Activated CD4-positive, alpha-beta T cell treated with anti-CD3 and anti-CD28 coated beads, Interleukin-2, amount 50 U/mL, for 24 hours (primary cell): ENCODE results near the gene MESD.

Source experiments
- DNase-seq, 2 donors: peaks; one replicate each; pipeline ENCODE4 v3.0.0-alpha.2; 2020; ENCODE audit warnings: low read depth in 1 of 2, low spot score in 1 of 2

Gene MESD

GRCh38 chr15:80992006-80992405, 2.4 kb upstream of the MESD start:
- no peak for DNase-seq

GRCh38 chr15:80991421-80991820, 1.8 kb upstream of the MESD start:
- DNase-seq: no peak

DNA sequence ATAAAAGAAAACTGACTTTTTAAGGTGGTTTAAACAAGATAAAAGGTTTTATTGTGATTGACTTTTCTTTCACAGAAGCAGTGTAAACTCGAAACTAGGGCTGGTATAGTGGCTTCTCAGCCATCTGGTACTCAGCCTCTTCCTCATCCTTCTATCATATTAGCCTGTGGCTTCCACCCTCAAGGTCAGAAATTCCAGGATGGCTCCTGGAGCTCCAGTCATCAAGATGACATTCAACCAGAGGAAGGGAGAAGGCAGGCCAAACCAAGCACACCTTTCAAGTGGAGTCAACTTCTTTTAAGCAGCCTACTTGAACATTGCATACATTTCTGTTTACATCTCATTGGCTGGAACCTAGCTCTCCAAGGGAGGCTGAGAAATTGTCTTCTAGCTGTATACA, 1.3 kb upstream of the MESD start:
- no peak for DNase-seq

GRCh38 chr15:80989081-80989517, 520 bp downstream of the MESD start:
- no peak for DNase-seq

DNA sequence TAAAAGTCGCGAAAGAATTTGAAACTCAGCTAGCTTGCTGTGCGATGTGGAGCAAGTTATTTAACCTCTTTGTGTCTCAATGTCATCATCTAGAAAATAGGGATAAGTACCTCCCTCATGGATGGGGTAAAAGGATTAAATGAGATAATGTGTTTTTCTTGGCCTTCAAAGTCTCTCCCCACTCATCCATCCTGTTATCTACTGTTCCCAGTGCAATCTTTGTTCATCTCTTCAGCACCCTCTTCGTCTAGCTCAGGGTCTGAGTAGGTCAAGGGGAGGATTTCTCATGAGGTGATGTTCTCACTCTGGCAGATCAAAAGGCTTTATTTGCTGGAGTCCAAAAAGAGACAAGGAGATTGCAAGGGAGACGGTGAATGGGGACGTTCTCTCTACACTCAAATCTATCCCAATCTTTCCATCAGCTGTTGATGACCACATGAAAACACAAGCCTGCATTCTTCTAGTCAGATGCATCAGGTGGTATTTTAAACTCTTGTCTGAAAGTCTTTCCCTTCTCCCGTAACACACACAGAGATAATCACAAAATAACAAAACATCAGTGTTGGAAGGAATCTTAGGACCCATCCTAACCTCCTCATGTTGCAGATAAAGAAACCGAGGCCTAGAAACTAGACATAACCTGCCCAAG, 1.3 kb downstream of the MESD start:
- no peak for DNase-seq

DNA sequence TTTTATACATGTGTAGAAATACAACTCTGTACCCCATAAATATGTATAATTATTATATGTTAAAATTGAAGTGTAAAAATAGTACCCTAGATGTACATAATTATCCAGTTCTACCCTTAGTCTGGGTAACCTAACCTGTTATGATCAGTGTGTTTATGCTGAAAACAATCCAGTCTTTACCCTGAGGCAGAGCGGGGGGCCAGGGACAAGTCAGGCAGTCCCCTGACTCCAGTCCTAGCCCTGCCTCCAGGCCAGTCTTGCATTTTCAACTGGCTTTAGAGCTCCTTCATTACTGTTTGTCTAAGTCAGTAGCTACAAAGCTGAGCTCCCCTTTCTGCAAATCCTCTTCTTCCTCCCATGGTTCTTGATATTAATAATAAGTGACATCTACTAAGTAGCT, 3.1 kb downstream of the MESD start:
- DNase-seq: no peak

DNA sequence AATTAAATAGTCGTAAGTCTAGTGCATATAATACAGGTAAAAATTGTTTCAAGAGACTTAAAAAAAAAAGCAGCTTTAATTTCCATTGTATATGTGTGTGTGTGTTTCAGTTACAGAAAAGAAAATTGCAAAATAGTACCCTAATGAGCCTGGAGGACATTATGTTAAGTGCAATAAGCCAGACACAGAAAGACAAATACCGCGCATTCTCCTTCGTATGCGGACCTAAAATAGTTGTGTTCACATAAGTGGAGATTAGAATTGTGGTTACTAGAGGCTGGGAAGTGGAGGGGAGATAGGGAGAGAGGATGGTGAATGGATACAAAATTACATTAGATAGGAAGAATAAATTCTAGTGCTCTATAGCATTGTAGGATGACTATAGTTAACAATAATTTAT, 3.6 kb downstream of the MESD start:
- no peak for DNase-seq

- no peak for DNase-seq
These were observed 4.8 kb downstream of the MESD start for GRCh38 chr15:80984856-80985255.

GRCh38 chr15:80982839-80983238, 6.8 kb downstream of the MESD start:
- DNase-seq: no peak

- DNase-seq: no peak
These were observed 7.4 kb downstream of the MESD start for GRCh38 chr15:80982205-80982604.

GRCh38 chr15:80979538-80980200, 9.9 kb downstream of the MESD start:
- DNase-seq: no peak

DNA sequence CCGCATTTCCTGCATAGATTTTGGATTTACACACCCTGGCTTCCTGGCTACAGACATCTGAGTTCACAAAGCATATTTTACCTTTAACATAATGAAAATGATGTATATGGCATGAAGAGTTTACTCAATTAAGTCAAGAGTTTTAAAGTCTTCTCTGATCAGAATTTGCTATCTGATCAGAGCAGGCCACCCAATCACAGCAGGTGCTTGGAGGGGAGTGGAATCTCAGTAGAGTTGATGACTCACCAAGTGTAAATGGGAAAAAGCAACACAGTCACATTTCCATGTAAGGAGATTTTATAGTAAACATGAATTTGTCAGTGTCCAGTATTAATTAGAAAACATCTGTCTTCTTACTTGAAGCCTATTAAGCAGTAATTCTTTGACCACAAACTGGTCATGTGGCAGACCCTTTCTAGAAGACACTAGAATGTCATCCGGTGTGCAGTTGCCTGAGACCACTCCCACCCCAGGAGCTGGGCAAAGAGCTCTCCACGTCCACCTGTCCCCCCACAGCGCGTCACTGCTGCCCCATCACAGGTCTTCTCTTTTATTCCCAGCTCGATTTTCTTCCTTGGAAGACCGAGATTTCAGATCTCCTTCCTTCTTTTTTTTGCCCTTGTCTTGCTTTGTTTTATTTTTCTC, 10.8 kb downstream of the MESD start:
- no peak for DNase-seq

DNA sequence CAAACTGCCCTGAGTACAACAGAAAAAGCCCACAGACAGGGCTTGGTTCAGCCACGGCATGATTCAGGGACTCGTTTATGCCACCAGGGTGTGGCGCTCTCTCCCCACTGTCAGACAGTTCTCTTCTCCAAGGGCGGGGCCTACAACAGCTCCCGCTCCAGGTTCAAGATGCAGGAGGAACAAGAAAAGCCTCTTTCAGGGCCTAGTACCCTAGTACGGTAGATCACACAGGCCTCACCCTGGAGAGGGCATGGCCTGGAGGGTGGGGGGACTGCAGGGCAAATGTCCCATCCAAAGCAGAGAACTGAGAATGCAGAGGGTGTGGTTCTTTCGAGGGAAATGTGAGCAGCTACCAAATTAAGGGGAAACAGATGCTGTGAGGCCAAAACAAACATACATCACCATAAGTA, 12.0 kb downstream of the MESD start:
- DNase-seq: no peak

DNA sequence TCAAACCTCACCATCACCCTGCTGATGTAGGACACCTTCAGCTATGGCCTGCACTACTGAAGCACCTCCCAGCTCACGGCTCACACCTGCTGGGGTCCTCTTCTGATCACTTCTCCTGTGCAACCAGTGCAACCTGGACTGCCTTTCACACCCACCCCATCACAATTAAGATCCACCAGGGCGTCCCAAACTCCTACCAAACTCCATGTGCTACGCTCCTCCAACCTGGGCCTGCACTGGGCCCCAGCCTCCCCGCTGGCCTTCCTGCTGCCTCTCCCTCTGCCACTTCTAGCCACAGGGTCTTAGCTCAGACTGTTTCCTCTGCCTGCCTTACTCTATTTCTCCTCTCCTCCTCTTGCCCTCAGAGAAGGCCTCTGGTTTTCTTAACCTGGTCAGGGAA, 12.8 kb downstream of the MESD start:
- no peak for DNase-seq

- DNase-seq: no peak
These were observed 14.7 kb downstream of the MESD start for GRCh38 chr15:80974914-80975313.

DNA sequence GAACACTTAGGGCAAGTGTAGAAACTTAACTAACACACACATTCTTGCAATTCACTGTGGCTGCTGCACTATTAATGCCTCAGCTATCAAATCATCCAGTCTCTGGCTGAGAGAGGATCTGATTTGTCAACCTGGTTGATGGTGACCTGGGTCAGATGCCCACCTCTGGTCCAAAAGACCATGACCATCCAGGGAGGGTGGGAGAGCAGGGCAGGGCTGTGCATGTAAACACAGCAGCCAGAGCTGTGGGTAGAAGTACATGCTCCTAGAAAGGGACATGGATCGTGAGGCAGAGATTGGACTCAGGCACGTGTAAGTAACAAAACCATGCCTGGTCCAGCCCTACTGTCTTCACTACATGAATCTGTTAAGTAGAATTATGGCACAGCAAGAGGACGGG, 17.3 kb downstream of the MESD start:
- DNase-seq: no peak

- DNase-seq: no peak
These were observed 18.5 kb downstream of the MESD start for GRCh38 chr15:80971143-80971542.

DNA sequence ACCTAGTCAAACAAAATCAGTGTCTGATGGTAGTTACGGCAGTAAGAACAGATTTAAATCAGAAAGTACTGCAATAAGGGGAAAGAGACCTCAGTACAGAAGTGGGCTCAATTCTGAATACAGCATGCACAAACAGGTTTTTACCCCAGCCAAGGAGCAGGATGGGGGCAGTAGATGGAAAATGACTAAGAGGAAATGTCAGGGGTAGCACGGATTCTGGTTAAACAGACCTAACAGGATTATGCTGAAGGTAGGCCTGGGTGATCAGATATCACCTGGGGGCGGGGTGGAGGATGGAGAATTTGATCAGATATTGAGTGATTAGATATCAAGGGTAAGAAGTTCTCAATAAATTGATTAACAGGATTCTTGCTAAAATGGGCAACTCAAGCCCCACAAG, 19.0 kb downstream of the MESD start:
- no peak for DNase-seq

DNA sequence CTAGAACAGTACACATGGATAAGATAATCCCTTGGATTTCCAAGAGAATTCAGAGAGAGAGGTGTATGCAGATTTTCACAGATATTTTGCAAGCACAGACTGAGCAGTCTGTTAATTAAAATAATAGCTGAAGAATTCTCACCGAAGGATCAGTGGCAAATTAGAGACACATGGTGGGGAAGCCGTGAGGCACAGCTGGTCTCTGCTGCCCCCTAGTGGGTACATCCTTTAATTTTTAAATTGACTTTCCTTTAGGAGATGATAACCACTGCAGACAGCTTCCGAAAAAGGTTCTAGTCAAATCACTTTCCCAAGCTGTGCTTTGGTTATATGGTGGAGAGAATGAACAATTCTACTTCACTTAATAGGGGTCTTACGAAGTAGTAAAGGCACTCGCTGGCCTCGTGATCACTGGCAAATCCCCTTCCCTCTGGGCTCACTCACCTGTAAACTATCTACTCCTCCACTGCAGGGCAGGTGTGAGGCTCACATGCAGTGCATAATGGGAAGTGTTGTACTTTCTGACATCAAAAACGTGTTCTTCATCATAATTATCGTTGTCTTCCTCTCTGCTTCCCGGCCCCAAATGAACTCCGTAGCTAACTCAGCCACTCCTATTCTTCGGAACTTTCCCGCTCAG, 19.5 kb downstream of the MESD start:
- DNase-seq: peak; percentile 29 to 70

DNA sequence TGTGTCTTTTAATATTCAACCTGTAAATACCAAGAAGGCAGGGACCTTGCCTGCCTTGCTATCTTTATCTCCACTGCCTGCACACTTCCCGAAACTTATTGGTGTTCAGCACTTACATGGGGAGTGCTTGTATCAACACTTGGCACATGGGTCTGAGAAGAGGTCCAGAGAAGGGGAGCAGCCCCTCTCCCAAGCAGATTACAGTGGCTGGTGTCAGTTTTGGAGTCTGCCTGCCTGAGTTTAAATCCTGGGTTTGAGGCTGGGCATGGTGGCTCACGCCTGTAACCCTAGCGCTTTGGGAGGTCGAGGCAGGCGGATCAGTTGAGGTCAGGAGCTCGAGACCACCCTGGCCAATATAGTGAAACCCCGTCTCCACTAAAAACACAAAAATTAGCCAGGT, 20.3 kb downstream of the MESD start:
- no peak for DNase-seq

- no peak for DNase-seq
These were observed 21.6 kb downstream of the MESD start for GRCh38 chr15:80967991-80968510.

DNA sequence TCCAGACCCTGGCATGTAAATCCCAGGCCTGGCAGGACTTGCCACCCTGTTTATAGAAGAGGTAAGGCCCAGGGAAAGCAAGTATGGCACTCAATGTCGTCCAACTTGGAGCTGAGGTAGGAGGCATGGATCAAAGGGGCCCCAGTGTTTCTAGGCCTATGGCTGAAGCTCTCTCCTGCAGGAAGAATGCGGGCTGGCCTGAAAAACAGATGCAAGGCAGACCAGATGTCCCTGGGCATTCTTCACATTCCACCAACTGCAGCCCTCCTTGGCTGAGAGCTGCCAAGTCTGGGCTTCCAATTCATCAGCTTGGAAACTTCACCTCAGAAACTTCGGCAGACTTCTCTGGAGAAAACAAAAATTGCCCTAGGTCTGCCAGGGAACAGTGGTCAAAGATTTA, 22.2 kb downstream of the MESD start:
- no peak for DNase-seq
